HepG2 (cell line): ENCODE data around the gene SYNDIG1.

Experiments
- ATF2 ChIP-seq: sonication (generic); formaldehyde crosslinking; IDR thresholded peaks from 2 replicates; pipeline ENCODE4 v1.4.0; 2020; ENCODE audit warnings: missing genetic modification reagents
- BRCA1 ChIP-seq: sonication (generic); formaldehyde crosslinking; IDR thresholded peaks from 2 replicates; pipeline ENCODE4 v1.4.0; 2020; ENCODE audit warnings: missing genetic modification reagents
- EZH2 ChIP-seq: conservative IDR thresholded peaks from 2 replicates; pipeline ENCODE4 v1.6.1; 2012; ENCODE audit warnings: mild to moderate bottlenecking, low read depth, low read length, moderate library complexity
- JUND ChIP-seq: sonication (generic); formaldehyde crosslinking; IDR thresholded peaks from 2 replicates; pipeline ENCODE4 v1.8.0; 2022; ENCODE audit warnings: mild to moderate bottlenecking, missing genetic modification reagents
- KAT8 ChIP-seq: IDR thresholded peaks from 2 replicates; pipeline ENCODE4 v1.6.1; 2016; ENCODE audit warnings: missing genetic modification reagents, missing compliant biosample characterization
- NFE2L2 ChIP-seq: fragments of 150-350 bp; IDR thresholded peaks from 2 replicates; pipeline ENCODE4 v1.6.1; 2014; ENCODE audit warnings: low read length
- NR3C1 ChIP-seq: sonication (generic); formaldehyde crosslinking; IDR thresholded peaks from 2 replicates; pipeline ENCODE4 v1.4.0; 2020; ENCODE audit warnings: missing genetic modification reagents
- POLR2A ChIP-seq, 2 experiments: IDR thresholded peaks; 2 replicates each; pipeline ENCODE4 v1.6.1; 2011; ENCODE audit warnings: low read depth in 2 of 2, low read length in 2 of 2, mild to moderate bottlenecking in 1 of 2, moderate library complexity in 1 of 2; ENCODE audit not compliant: insufficient read depth in 1 of 2
- SP1 ChIP-seq, 2 experiments: fragments of 450-650 bp in 1 of 2; sonication (generic) in 1 of 2; formaldehyde crosslinking in 1 of 2; IDR thresholded peaks; 2 replicates each; pipeline versions ENCODE4 v1.4.0 to v1.6.1; 2016 to 2020; ENCODE audit warnings: missing genetic modification reagents in 1 of 2
- TBP ChIP-seq: sonication (generic); formaldehyde crosslinking; IDR thresholded peaks from 2 replicates; pipeline ENCODE4 v1.5.0; 2020; ENCODE audit warnings: missing genetic modification reagents
- ZNF10 ChIP-seq: sonication (generic); formaldehyde crosslinking; IDR thresholded peaks from 2 replicates; pipeline ENCODE4 v1.4.0; 2020; ENCODE audit warnings: mild to moderate bottlenecking, low read depth, missing genetic modification reagents, borderline replicate concordance
- ZNF414 ChIP-seq: sonication (generic); formaldehyde crosslinking; IDR thresholded peaks from 2 replicates; pipeline ENCODE4 v1.5.0; 2020; ENCODE audit warnings: missing genetic modification reagents
- TF ChIP-seq, protein P1 (sequence below): sonication (generic); formaldehyde crosslinking; IDR thresholded peaks from 2 replicates; pipeline ENCODE4 v1.4.0; 2020; ENCODE audit warnings: missing genetic modification reagents, low read depth, mild to moderate bottlenecking, borderline replicate concordance

DNA sequence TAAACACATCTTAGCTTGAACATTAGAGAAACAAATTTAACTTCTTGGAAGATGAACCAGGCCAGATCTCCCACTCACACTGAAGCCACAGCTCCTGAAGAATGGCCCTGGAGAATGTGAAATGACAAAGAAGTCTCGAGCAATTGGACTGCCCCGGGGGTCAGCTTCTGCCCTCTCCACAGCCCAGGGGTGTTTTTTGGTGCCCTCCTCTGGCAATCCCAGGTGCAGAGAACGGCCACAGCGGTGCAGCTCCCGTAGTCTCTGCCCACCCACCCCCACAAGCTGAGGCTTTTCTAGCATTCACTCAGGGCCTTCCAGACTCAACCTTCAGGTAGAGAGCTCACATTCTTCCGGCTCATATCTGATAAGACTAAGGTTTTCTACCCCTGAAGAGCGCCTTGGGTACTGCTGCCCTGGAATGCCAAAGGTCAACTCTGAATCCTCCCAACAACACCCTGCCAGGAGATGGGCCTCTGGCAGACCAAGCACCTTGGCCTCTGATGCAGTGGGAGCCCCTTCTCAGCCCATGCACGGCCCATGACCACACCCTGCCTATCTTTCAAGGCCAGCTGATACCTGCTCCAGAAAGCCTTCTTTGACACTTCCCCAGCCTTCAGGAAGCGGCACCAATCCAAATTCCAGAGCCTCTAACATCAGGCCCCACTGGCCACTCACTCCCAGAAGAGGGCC is 208.3 kb downstream of the SYNDIG1 start:
- TF ChIP-seq ATF2 = no peak
- no peak for TF ChIP-seq ZNF10 (CRISPR knock-in tag)
- TF ChIP-seq KAT8 (CRISPR knock-in tag) = no peak
- no peak for TF ChIP-seq BRCA1 (CRISPR knock-in tag)
- no peak for TF ChIP-seq NR3C1 (CRISPR knock-in tag)
- no peak for TF ChIP-seq SP1 (IDR thresholded peaks at IDR 0.05)
- TF ChIP-seq SP1 (CRISPR knock-in tag; IDR thresholded peaks at IDR 0.05) = no peak
- no peak for TF ChIP-seq POLR2A (IDR thresholded peaks at IDR 0.05; ENCODE audit: insufficient read depth in 1 of 2, low read depth in 2 of 2, low read length in 2 of 2)
- TF ChIP-seq ZNF414 (CRISPR knock-in tag) = no peak
- no peak for TF ChIP-seq TBP (CRISPR knock-in tag)
- TF ChIP-seq EZH2 = no peak
- TF ChIP-seq, protein P1, sequence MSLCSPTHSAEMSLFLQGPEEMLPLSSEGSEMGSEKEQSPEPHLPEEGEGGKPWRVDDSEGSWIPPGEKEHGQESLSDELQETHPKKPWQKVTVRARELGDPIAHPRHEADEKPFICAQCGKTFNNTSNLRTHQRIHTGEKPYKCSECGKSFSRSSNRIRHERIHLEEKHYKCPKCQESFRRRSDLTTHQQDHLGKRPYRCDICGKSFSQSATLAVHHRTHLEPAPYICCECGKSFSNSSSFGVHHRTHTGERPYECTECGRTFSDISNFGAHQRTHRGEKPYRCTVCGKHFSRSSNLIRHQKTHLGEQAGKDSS (CRISPR knock-in tag) = no peak
- no peak for TF ChIP-seq JUND
- no peak for TF ChIP-seq NFE2L2
